GM23338 (cell line): ENCODE measurements around the gene NTRK3.

ENCODE experiments used
- CREB1 ChIP-seq: fragments of 250-450 bp; sonication (Bioruptor Pico); IDR thresholded peaks from 2 replicates; pipeline ENCODE4 v1.5.0; 2020; ENCODE audit warnings: low read depth, mild to moderate bottlenecking, moderate library complexity
- CTCF ChIP-seq, 2 experiments: fragments of 200-600 bp in 1 of 2; sonication (generic) in 1 of 2; conservative IDR thresholded peaks; 2 replicates each; pipeline versions ENCODE4 v1.5.1 to v1.6.1; 2016 to 2017; ENCODE audit warnings: antibody characterized with exemption in 2 of 2, low read depth in 2 of 2, mild to moderate bottlenecking in 2 of 2, moderate library complexity in 1 of 2
- ETS1 ChIP-seq: IDR thresholded peaks from 2 replicates; pipeline ENCODE4 v1.6.1; 2016; ENCODE audit warnings: antibody characterized with exemption
- EZH2 ChIP-seq: fragments of 200-600 bp; sonication (generic); IDR thresholded peaks from one replicate; pipeline ENCODE4 v1.8.0; 2017; ENCODE audit warnings: antibody characterized with exemption, mild to moderate bottlenecking, low read depth; ENCODE audit not compliant: unreplicated experiment
- EZH2phosphoT487 ChIP-seq: fragments of 200-600 bp; sonication (generic); IDR thresholded peaks from one replicate; pipeline ENCODE4 v1.8.1; 2018; ENCODE audit warnings: antibody characterized with exemption; ENCODE audit not compliant: unreplicated experiment
- JUNB ChIP-seq: IDR thresholded peaks from one replicate; pipeline ENCODE4 v1.6.1; 2016; ENCODE audit warnings: antibody characterized with exemption; ENCODE audit not compliant: unreplicated experiment
- NANOG ChIP-seq: IDR thresholded peaks from 2 replicates; pipeline ENCODE4 v1.6.1; 2016; ENCODE audit warnings: antibody characterized with exemption, borderline replicate concordance
- POLR2AphosphoS5 ChIP-seq: IDR thresholded peaks from 2 replicates; pipeline ENCODE4 v1.6.1; 2016; ENCODE audit warnings: antibody characterized with exemption, low read depth
- REST ChIP-seq: IDR thresholded peaks from one replicate; pipeline ENCODE4 v1.6.1; 2018; ENCODE audit warnings: antibody characterized with exemption; ENCODE audit not compliant: unreplicated experiment
- STAT1 ChIP-seq: IDR thresholded peaks from one replicate; pipeline ENCODE4 v1.6.1; 2016; ENCODE audit warnings: antibody characterized with exemption; ENCODE audit not compliant: unreplicated experiment
- ZNF114 ChIP-seq: fragments of 250-450 bp; sonication (Bioruptor Pico); IDR thresholded peaks from 2 replicates; pipeline ENCODE4 v1.5.0; 2020; ENCODE audit warnings: mild to moderate bottlenecking, moderate library complexity
- ZNF331 ChIP-seq: fragments of 250-450 bp; sonication (Bioruptor Pico); IDR thresholded peaks from 2 replicates; pipeline ENCODE4 v1.5.0; 2020; ENCODE audit warnings: low read depth, mild to moderate bottlenecking, moderate library complexity

GRCh38 chr15:87965304-87965703 lies 291.2 kb downstream of the NTRK3 start:
- TF ChIP-seq CTCF (conservative IDR thresholded peaks at IDR 0.05; ENCODE audit: low read depth in 2 of 2) (no peak), ETS1 (no peak), POLR2AphosphoS5 (no peak), JUNB (no peak), REST (no peak), EZH2 (no peak), EZH2phosphoT487 (no peak), CREB1 (no peak), NANOG (no peak), STAT1 (no peak), ZNF331 (CRISPR knock-in tag) (no peak), ZNF114 (CRISPR knock-in tag) (no peak)
